Panc1 (cell line): ENCODE data around the gene NFAM1.

ENCODE experiments used
- CTCF ChIP-seq: fragments of 450-650 bp; IDR thresholded peaks from 2 replicates; pipeline ENCODE4 v1.5.1; 2017; ENCODE audit warnings: mild to moderate bottlenecking
- POLR2AphosphoS5 ChIP-seq: IDR thresholded peaks from 2 replicates; pipeline ENCODE4 v1.6.1; 2012; ENCODE audit warnings: mild to moderate bottlenecking, low read depth, low read length, moderate library complexity
- SIN3A ChIP-seq: IDR thresholded peaks from 2 replicates; pipeline ENCODE4 v1.6.1; 2012; ENCODE audit warnings: low read depth, mild to moderate bottlenecking, low read length, moderate library complexity, borderline replicate concordance; ENCODE audit not compliant: insufficient read depth
- TCF7L2 ChIP-seq: IDR thresholded peaks from 2 replicates; pipeline ENCODE4 v1.6.1; 2011; ENCODE audit warnings: mild to moderate bottlenecking, low read depth, low read length, inconsistent platforms

DNA sequence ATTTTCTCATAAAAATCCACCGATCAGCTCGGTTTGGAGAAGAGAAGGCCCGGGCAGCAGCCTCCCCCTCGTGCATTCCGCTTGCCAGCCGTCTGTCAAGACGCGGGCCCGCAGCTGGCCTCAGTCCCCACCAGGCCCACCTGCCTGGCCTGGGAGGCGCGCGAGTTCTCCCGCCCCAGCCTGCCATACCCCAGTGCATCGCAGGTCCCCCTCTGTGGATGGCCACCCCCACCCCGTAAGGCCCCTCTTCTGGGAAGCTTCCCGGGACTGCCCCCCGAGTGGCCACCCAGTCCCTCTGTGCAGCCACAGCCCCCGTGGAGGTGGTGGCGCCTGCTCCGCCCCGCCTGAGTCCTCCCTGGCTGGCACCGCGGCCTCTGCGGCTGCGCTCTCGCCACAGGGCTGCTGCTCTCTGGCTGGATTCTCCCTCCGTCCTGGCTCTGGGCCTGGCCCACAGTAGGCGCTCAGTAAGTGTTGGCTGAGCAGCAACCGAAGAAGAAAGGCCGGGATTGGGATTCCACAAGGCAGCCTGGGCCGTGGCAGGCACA is 87.8 kb downstream of the NFAM1 start:
- no peak for TF ChIP-seq CTCF
- TF ChIP-seq POLR2AphosphoS5 = no peak
- TF ChIP-seq TCF7L2 = no peak
- TF ChIP-seq SIN3A = no peak
